Measurements from ENCODE around the gene PTRH2. TPM values are rescaled to one million over a fixed set of nuclear protein-coding genes. Genes with fewer than 3 reads are reported as not detected.

The PTRH2 gene
- total RNA-seq, 2 donors from 2014 or later, result 15.3 to 15.5 TPM

DNA sequence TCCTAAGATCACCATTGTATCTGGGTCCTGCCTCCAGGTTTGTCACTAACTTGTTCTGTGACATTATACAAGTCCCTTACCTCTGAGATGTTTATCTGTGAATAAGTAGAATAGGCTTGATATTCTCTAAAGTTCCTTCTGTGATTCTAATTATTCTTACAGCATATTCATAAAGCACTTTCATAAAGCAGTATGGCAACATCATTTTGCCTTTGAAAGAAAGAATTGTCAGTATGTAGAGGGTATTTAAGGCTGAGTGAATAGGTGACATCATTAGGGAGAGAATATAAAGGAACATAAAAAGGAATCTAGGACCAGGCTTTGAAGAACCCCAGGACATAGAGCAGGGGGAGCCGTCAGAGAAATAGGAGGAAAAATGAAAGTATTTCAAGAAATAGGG, 15.8 kb upstream of the PTRH2 start:
- Histone ChIP-seq H3K27me3 (no peaks in the 10 kb centered on the region), H3K4me3 (no peak overlapping the region), H3K36me3 (replicated peaks in 1 of 2; ENCODE audit: insufficient read depth in 1 of 2, low read depth in 2 of 2) (no peaks in the 10 kb centered on the region), H3K4me1 (peaks cover 33% of the 10 kb centered on the region), H3K27ac (peak overlapping the region in 1 of 4 donors; percentile 17), H3K9me3 (no peaks in the 10 kb centered on the region)
- no peak for DNase-seq
- 62 to 73% methylated on average over 1 of the region's 1 CpG for WGBS, 2 donors
- intact Hi-C loops (cut with DNase I), result no loop called here
- no peak for TF ChIP-seq POLR2A (IDR thresholded peaks at IDR 0.05)
- TF ChIP-seq, protein P1, sequence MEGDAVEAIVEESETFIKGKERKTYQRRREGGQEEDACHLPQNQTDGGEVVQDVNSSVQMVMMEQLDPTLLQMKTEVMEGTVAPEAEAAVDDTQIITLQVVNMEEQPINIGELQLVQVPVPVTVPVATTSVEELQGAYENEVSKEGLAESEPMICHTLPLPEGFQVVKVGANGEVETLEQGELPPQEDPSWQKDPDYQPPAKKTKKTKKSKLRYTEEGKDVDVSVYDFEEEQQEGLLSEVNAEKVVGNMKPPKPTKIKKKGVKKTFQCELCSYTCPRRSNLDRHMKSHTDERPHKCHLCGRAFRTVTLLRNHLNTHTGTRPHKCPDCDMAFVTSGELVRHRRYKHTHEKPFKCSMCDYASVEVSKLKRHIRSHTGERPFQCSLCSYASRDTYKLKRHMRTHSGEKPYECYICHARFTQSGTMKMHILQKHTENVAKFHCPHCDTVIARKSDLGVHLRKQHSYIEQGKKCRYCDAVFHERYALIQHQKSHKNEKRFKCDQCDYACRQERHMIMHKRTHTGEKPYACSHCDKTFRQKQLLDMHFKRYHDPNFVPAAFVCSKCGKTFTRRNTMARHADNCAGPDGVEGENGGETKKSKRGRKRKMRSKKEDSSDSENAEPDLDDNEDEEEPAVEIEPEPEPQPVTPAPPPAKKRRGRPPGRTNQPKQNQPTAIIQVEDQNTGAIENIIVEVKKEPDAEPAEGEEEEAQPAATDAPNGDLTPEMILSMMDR (IDR thresholded peaks at IDR 0.05), result no peak
- no peak for ATAC-seq

DNA sequence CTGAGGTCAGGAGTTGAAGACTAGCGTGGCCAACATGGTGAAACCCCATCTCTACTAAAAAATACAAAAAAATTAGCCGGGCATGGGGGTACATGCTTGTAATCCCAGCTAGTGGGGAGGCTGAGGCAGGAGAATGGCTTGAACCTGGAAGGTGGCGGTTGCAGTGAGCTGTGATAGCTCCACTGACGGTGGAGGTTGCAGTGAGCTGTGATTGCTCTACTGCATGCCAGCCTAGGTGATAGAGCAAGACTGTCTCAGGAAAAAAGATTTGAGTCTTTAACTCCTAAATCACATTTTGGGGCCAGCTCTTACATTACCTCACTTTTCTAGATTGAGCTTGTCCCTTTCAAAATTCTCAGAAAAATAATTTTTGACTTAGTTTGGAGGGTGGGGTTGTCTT, 15.4 kb upstream of the PTRH2 start:
- Histone ChIP-seq H3K27ac (no peak overlapping the region), H3K4me1 (peaks cover 28% of the 10 kb centered on the region), H3K9me3 (no peaks in the 10 kb centered on the region), H3K36me3 (replicated peaks in 1 of 2; ENCODE audit: insufficient read depth in 1 of 2, low read depth in 2 of 2) (no peaks in the 10 kb centered on the region), H3K4me3 (no peak overlapping the region), H3K27me3 (no peaks in the 10 kb centered on the region)
- DNase-seq, result no peak
- TF ChIP-seq POLR2A (IDR thresholded peaks at IDR 0.05), result no peak
- TF ChIP-seq, protein P1 (IDR thresholded peaks at IDR 0.05), result no peak
- WGBS, 2 donors, result 81 to 83% methylated on average over 4 of the region's 4 CpGs
- intact Hi-C loops (cut with DNase I), result no loop called here
- no peak for ATAC-seq

DNA sequence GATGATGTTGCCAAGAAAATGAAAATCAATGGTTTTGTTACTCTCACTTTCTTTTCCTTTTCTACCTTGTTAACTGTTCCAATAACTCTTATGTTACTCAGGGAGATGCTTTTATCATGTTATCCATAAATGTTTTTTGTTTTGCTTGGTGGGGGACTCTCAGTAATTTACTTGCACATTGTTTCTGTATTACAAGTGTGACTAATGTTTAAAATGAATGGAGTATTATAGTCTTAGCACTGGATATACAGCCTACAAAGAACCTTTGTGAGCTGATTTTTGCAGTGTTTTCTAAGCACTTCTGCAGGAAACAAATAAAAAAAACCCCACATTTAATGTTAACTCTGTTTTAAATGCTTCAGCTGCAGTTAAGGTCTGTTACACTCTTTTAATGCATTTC, 12.3 kb upstream of the PTRH2 start:
- intact Hi-C loops (cut with DNase I), result no loop called here
- Histone ChIP-seq H3K27me3 (no peaks in the 10 kb centered on the region), H3K36me3 (replicated peaks in 1 of 2; ENCODE audit: insufficient read depth in 1 of 2, low read depth in 2 of 2) (no peaks in the 10 kb centered on the region), H3K4me1 (peaks cover 24% of the 10 kb centered on the region), H3K9me3 (no peaks in the 10 kb centered on the region), H3K4me3 (no peak overlapping the region), H3K27ac (no peak overlapping the region)
- no peak for DNase-seq
- TF ChIP-seq POLR2A (IDR thresholded peaks at IDR 0.05), result no peak
- TF ChIP-seq, protein P1 (IDR thresholded peaks at IDR 0.05), result no peak
- no peak for ATAC-seq

DNA sequence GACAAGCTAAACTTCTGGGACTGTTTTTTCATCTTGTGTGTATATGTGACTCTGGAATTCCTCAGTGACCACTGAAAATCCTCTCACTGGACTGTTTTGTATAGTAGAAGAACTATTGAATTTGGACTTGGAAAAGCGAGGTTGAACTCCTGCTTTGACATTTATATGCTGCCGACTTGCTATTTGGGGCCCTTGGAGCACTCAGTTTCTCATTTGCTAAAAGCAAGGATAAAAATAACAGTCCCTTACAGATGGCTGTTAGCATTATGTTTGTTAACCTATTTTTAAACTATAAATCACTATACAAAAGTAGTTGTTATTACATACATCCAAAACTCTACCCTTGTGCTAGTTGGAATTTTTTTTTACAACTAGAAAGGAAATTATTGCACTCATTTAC, 9.2 kb upstream of the PTRH2 start:
- Histone ChIP-seq H3K27me3 (no peaks in the 10 kb centered on the region), H3K4me3 (no peak overlapping the region), H3K4me1 (peaks cover 31% of the 10 kb centered on the region), H3K27ac (no peak overlapping the region), H3K9me3 (no peaks in the 10 kb centered on the region), H3K36me3 (replicated peaks in 1 of 2; ENCODE audit: insufficient read depth in 1 of 2, low read depth in 2 of 2) (no peaks in the 10 kb centered on the region)
- WGBS, 2 donors, result 82 to 91% methylated on average over 2 of the region's 2 CpGs
- TF ChIP-seq POLR2A (IDR thresholded peaks at IDR 0.05), result no peak
- TF ChIP-seq, protein P1 (IDR thresholded peaks at IDR 0.05), result no peak
- ATAC-seq (no peak), DNase-seq (no peak)
- intact Hi-C loops (cut with DNase I), result no loop called here

DNA sequence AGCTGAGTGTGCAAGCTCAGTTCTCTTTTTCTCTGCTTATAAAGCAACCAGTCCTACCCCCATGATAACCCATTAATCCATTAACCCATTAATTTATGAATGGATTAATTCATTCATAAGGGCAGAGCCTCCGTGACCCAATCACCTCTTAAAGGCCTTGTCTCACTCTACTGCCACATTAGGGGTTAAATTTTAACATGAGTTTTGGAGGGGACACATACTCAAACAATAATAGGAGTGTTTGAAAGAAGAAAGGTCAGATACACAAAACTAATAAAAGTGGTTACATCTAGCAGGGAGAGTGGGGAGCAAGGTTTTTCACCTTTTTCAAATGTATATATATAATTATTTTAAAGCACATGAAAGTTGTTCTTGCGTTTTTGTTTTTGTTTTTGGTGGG, 7.0 kb upstream of the PTRH2 start:
- Histone ChIP-seq H3K27me3 (no peaks in the 10 kb centered on the region), H3K36me3 (replicated peaks in 1 of 2; ENCODE audit: insufficient read depth in 1 of 2, low read depth in 2 of 2) (no peaks in the 10 kb centered on the region), H3K4me3 (no peak overlapping the region), H3K9me3 (no peaks in the 10 kb centered on the region), H3K4me1 (peaks cover 31% of the 10 kb centered on the region), H3K27ac (no peak overlapping the region)
- intact Hi-C loops (cut with DNase I), result no loop called here
- TF ChIP-seq, protein P1 (IDR thresholded peaks at IDR 0.05), result no peak
- TF ChIP-seq POLR2A (IDR thresholded peaks at IDR 0.05), result no peak
- ATAC-seq (no peak), DNase-seq (no peak)
- WGBS, 2 donors, result 78 to 85% methylated on average over 2 of the region's 2 CpGs
